PC-3 (cell line): ENCODE results near the gene MDGA2.

Source experiments
- EZH2phosphoT487 ChIP-seq: fragments of 300-600 bp; sonication (generic); IDR thresholded peaks from 2 replicates; pipeline ENCODE4 v1.6.1; 2018; ENCODE audit warnings: mild to moderate bottlenecking, antibody characterized with exemption, low read length, borderline replicate concordance
- TF ChIP-seq, protein P1 (sequence below): fragments of 300-600 bp; sonication (generic); conservative IDR thresholded peaks from 2 replicates; pipeline ENCODE4 v1.5.1; 2017; ENCODE audit warnings: antibody characterized with exemption, low read depth, mild to moderate bottlenecking, low read length

DNA sequence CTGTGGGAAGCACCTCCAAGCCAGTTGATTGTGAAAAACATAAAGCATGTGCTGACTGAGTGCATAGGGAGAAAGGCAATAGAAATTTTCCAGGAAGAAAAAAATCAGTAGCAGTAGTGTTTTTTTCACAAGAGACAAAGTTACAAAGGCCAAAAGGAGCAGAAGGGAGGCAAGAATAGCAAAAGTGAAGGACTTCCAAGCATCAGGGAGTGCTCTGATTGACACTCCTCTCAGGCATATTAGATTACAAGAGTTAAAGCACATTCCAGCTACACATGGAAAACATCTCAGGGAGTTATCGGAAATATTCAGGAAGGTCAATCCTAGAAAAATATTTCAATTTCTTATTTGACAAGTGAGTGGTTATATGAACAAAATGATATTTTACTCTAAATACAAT, 508.0 kb downstream of the MDGA2 start:
- TF ChIP-seq, protein P1, sequence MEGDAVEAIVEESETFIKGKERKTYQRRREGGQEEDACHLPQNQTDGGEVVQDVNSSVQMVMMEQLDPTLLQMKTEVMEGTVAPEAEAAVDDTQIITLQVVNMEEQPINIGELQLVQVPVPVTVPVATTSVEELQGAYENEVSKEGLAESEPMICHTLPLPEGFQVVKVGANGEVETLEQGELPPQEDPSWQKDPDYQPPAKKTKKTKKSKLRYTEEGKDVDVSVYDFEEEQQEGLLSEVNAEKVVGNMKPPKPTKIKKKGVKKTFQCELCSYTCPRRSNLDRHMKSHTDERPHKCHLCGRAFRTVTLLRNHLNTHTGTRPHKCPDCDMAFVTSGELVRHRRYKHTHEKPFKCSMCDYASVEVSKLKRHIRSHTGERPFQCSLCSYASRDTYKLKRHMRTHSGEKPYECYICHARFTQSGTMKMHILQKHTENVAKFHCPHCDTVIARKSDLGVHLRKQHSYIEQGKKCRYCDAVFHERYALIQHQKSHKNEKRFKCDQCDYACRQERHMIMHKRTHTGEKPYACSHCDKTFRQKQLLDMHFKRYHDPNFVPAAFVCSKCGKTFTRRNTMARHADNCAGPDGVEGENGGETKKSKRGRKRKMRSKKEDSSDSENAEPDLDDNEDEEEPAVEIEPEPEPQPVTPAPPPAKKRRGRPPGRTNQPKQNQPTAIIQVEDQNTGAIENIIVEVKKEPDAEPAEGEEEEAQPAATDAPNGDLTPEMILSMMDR, result no peak
- no peak for TF ChIP-seq EZH2phosphoT487
